VCaP (cell line): ENCODE measurements around the gene ZNF341.

Experiments used
- H3K27ac ChIP-seq: fragments of 450-650 bp; 2 replicates; pipeline ENCODE4 v1.5.1; 2017
- TF ChIP-seq, protein P1 (sequence below): fragments of 450-650 bp; conservative IDR thresholded peaks from 2 replicates; pipeline ENCODE4 v1.5.1; 2017; ENCODE audit warnings: mild to moderate bottlenecking, moderate library complexity

The ZNF341 gene

DNA sequence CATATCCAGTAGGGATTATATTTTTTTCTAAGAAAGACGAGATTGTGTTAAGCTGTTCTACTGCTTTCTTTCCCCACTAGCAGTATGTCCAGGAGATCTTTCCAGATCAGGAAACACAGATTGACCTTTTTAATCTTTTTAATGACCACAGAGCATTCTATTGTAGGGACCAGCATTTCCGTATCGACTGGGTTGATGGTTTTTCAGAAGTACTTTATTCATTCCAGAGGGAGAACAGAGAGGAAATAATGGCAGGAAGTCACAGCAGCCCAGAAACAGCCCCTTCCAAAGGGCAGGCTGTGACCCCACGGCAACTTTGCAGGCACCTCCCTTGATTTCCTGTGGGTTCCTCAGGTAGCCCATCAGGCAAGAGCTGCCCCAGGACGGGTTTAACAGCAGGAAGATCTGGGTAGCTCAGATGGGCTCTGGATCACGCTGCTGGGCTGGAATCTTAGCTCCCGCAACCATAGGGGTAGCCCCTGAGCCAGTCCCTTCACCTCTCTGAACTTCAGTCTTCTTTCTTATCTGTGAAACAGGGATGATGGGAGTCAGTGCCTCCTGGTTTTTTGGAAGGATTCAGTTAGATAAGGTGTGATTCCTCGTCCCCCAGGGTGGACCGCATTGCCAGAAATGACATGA is 55.6 kb downstream of the ZNF341 start:
- TF ChIP-seq, protein P1, sequence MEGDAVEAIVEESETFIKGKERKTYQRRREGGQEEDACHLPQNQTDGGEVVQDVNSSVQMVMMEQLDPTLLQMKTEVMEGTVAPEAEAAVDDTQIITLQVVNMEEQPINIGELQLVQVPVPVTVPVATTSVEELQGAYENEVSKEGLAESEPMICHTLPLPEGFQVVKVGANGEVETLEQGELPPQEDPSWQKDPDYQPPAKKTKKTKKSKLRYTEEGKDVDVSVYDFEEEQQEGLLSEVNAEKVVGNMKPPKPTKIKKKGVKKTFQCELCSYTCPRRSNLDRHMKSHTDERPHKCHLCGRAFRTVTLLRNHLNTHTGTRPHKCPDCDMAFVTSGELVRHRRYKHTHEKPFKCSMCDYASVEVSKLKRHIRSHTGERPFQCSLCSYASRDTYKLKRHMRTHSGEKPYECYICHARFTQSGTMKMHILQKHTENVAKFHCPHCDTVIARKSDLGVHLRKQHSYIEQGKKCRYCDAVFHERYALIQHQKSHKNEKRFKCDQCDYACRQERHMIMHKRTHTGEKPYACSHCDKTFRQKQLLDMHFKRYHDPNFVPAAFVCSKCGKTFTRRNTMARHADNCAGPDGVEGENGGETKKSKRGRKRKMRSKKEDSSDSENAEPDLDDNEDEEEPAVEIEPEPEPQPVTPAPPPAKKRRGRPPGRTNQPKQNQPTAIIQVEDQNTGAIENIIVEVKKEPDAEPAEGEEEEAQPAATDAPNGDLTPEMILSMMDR: no peak
- H3K27ac ChIP-seq: no peak overlapping the region

DNA sequence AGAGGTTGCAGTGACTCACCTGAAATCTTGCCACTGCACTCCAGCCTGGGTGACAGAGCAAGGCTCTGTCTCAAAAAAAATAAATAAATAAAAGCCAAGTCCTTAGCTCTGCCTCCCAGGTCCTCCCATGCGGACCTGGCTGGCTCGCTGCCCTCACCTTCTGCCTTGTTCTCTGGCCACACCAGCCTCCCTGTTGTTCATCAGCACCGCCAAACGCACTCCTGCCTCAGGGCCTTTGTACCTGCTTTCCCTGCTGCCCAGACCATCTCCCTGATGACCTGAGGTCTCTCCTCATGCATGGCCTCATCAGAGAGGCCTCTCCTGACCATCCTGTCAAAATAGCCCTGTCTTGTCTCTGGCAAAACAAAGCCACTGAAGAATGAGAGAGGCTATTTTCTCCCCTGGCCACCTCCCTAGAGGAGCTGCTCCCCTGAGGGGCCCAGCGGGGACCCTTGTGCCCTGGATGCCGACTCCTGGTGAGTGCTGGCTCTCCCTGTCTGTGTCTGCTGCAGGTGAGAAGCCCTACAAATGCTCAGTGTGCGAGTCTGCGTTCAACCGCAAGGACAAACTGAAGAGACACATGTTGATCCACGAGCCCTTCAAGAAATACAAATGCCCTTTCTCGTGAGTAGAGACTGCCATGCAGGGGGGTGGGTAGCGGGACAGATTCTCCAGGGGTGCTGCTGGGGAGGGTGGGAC is 56.7 kb downstream of the ZNF341 start:
- TF ChIP-seq, protein P1: no peak
- H3K27ac ChIP-seq: peak overlapping the region; percentile 65

DNA sequence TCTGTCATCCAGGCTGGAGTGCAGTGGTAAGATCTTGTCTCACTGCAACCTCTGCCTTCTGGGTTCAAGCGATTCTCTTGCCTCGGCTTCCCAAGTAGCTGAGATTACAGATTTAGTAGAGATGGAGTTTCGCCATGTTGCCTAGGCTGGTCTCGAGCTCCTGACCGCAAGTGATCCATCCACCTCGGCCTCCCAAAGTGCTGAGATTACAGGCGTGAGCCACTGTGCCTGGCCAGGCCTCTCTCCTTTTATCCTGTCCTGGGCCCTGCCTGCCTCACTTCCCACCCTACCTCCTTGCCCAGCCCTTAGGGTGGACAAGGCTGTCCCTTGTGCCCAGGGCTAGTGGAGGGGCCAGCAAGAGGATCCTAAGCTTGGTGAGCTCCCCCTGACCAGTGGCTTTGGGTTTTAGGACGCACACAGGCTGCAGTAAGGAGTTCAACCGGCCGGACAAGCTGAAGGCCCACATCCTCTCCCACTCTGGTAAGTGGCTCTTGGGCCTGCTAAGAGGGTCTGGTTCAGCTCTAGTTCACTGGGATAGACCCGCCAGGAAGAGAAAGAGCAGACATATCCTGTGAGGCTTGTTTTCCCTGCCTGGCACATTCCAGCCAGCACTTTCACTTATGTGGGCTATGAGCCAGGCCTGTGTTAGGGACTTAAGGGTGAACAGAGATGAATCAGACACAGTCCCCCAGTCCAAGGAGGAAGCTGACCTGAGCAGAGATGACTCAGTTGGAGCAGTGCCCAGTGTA is 57.5 kb downstream of the ZNF341 start:
- peak overlapping the region; percentile 65 for H3K27ac ChIP-seq
- TF ChIP-seq, protein P1: no peak

- H3K27ac ChIP-seq: peak overlapping the region; percentile 65
- TF ChIP-seq, protein P1: no peak
Measured at GRCh38 chr20:33789858-33790182, 58.0 kb downstream of the ZNF341 start.

- TF ChIP-seq, protein P1: no peak
- no peak overlapping the region for H3K27ac ChIP-seq
Measured at GRCh38 chr20:33790566-33790965, 58.8 kb downstream of the ZNF341 start.

DNA sequence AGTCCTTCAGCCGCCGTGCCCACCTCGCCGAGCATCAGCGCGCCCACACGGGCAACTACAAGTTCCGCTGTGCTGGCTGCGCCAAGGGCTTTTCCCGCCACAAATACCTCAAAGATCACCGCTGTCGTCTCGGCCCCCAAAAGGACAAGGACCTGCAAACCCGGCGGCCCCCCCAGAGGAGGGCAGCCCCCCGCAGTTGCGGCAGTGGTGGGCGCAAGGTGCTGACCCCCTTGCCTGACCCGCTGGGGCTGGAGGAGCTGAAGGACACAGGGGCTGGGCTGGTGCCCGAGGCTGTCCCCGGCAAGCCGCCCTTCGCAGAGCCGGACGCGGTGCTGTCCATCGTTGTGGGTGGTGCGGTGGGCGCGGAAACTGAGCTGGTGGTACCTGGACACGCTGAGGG is 59.2 kb downstream of the ZNF341 start:
- no peak overlapping the region for H3K27ac ChIP-seq
- TF ChIP-seq, protein P1: no peak

DNA sequence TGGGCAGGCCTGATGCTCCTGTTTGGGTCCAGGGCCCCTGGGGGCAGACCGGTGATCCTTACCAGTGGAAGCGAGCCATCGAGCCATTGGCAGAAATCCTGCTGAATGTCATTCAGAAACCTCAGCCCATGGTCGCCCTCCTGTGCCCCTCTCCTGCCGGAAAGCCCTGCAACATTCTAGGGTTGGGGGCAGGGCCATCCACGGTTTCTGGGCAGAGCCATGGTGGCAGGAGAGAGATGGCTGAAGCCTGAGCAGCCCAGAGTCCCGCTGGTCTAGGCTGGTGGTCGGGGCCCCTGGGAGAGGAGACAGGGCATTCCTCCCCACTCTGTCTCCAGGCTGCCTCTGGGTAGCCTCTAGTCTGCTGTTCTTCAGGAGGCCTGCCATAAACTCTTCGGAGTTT is 59.7 kb downstream of the ZNF341 start:
- H3K27ac ChIP-seq: no peak overlapping the region
- TF ChIP-seq, protein P1: no peak
